Nephron progenitor cell (in vitro differentiated cells): Measurements from ENCODE around the gene CBX1.

Experiments used
- DNase-seq: peaks from one replicate; pipeline ENCODE4 v3.0.0; 2021
- H3K27ac Mint-ChIP-seq: 2 replicates; pipeline ENCODE4 v1.8.0; 2021; ENCODE audit warnings: mild to moderate bottlenecking, moderate library complexity, mixed read lengths
- H3K27me3 Mint-ChIP-seq: 2 replicates; pipeline ENCODE4 v1.8.0; 2021; ENCODE audit warnings: mild to moderate bottlenecking, low read depth, mixed read lengths; ENCODE audit not compliant: poor library complexity
- H3K36me3 Mint-ChIP-seq: 2 replicates; pipeline ENCODE4 v1.8.0; 2021; ENCODE audit warnings: low read depth, mixed read lengths
- H3K4me1 Mint-ChIP-seq: 2 replicates; pipeline ENCODE4 v1.8.0; 2021; ENCODE audit warnings: mixed read lengths
- H3K4me3 Mint-ChIP-seq: 2 replicates; pipeline ENCODE4 v1.8.0; 2021; ENCODE audit warnings: mild to moderate bottlenecking, moderate library complexity, mixed read lengths
- H3K9me3 Mint-ChIP-seq: 2 replicates; pipeline ENCODE4 v1.8.0; 2021; ENCODE audit warnings: mild to moderate bottlenecking, moderate library complexity, mixed read lengths
- CTCF ChIP-seq: fragments of 200-600 bp; sonication (generic); IDR thresholded peaks from 2 replicates; pipeline ENCODE4 v1.5.0; 2021; ENCODE audit warnings: antibody characterized with exemption

CBX1 gene

GRCh38 chr17:48051283-48051682 lies 50.0 kb downstream of the CBX1 start:
- H3K4me1 Mint-ChIP-seq: peaks cover 84% of the 10 kb centered on the region
- no peak for DNase-seq
- no peaks in the 10 kb centered on the region for H3K9me3 Mint-ChIP-seq
- no peak for TF ChIP-seq CTCF
- peak overlapping the region; percentile 96 for H3K27ac Mint-ChIP-seq
- H3K36me3 Mint-ChIP-seq: peaks cover 18% of the 10 kb centered on the region
- no peaks in the 10 kb centered on the region for H3K27me3 Mint-ChIP-seq
- peak overlapping the region; percentile 96 for H3K4me3 Mint-ChIP-seq

GRCh38 chr17:48048384-48049126 lies 52.7 kb downstream of the CBX1 start:
- H3K4me3 Mint-ChIP-seq: peak overlapping the region; percentile 96
- H3K27ac Mint-ChIP-seq: peak overlapping the region; percentile 99
- H3K36me3 Mint-ChIP-seq: peaks cover 12% of the 10 kb centered on the region
- peak; percentile 82 for DNase-seq
- peaks cover 4% of the 10 kb centered on the region for H3K27me3 Mint-ChIP-seq
- no peak for TF ChIP-seq CTCF
- H3K9me3 Mint-ChIP-seq: no peaks in the 10 kb centered on the region
- H3K4me1 Mint-ChIP-seq: peaks cover 84% of the 10 kb centered on the region

GRCh38 chr17:48047741-48048383 lies 53.4 kb downstream of the CBX1 start, which contains the start of gene NFE2L1:
Gene NFE2L1, plus strand, starts transcription at chr17:48048359. Its CDS starts 2,760 bp downstream, at chr17:48051119.
- no peak for TF ChIP-seq CTCF
- Mint-ChIP-seq H3K4me1 (peaks cover 84% of the 10 kb centered on the region), H3K36me3 (peaks cover 12% of the 10 kb centered on the region), H3K4me3 (peak within 1 kb of the TSS; percentile 96), H3K27ac (peak within 1 kb of the TSS; percentile 99), H3K9me3 (no peaks in the 10 kb centered on the region), H3K27me3 (peaks cover 4% of the 10 kb centered on the region)
- DNase-seq: peak; percentile 97

GRCh38 chr17:48047113-48047740 lies 54.1 kb downstream of the CBX1 start:
- Mint-ChIP-seq H3K4me1 (peaks cover 83% of the 10 kb centered on the region), H3K4me3 (peak overlapping the region; percentile 96), H3K27ac (peak overlapping the region; percentile 99), H3K27me3 (peaks cover 5% of the 10 kb centered on the region), H3K9me3 (no peaks in the 10 kb centered on the region), H3K36me3 (peaks cover 12% of the 10 kb centered on the region)
- TF ChIP-seq CTCF: no peak
- DNase-seq: no peak

- Mint-ChIP-seq H3K27me3 (peaks cover 11% of the 10 kb centered on the region), H3K27ac (no peak overlapping the region), H3K4me3 (peak overlapping the region; percentile 96), H3K4me1 (peaks cover 74% of the 10 kb centered on the region), H3K9me3 (no peaks in the 10 kb centered on the region), H3K36me3 (peaks cover 7% of the 10 kb centered on the region)
- no peak for DNase-seq
- no peak for TF ChIP-seq CTCF
These were observed 55.0 kb downstream of the CBX1 start for GRCh38 chr17:48046296-48046695.
